ENCODE results near the gene SFMBT2.

GRCh38 chr10:7260912-7261311 lies 149.9 kb downstream of the SFMBT2 start:
- TF ChIP-seq CTCF (IDR thresholded peaks at IDR 0.05) (no peak), POLR2A (IDR thresholded peaks at IDR 0.05) (no peak)

Data from body of pancreas (tissue), 4 donors.